HG03159 (cell line): ENCODE results near the gene NOP16.

Experiments used
- ATAC-seq: cut with Tn5 transposase; IDR thresholded peaks from one replicate; pipeline ENCODE4 v1.9.1; 2021; ENCODE audit warnings: mild to moderate bottlenecking, moderate library complexity; ENCODE audit not compliant: unreplicated experiment

NOP16 gene, protein sequence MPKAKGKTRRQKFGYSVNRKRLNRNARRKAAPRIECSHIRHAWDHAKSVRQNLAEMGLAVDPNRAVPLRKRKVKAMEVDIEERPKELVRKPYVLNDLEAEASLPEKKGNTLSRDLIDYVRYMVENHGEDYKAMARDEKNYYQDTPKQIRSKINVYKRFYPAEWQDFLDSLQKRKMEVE

DNA sequence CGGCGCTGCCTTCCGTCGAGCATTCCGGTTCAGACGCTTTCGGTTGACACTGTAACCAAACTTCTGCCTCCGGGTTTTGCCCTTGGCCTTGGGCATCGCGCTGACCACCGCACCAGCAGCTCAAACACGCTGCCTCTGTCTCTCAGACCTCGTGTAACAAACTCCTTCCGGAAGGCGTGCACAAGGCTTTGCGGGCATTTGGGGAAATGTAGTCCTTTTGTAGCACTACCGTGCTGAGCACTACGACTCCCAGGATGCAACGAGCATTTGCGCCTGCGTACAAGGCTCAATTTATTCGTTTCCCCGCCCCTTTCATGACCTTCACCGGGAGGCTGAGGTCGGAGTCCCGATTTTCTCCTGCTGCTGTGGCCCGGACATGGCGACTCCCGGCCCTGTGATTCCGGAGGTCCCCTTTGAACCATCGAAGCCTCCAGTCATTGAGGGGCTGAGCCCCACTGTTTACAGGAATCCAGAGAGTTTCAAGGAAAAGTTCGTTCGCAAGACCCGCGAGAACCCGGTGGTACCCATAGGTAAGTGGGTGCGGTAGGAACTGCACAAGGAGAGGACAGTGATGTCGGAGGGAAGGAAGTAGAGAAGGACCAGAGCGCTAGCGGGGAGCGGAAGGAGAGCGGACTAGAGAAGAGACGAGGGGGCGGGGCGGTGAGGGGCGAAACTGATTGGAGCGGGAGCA lies at the start of gene NOP16, which contains the start of gene HIGD2A:
Gene NOP16 (minus strand): TSS at position 155 of the 691 bp plus-strand sequence. CDS start 59 bp downstream, at position 96.
Gene HIGD2A (plus strand): TSS at position 308 of the 691 bp plus-strand sequence. CDS start 69 bp downstream, at position 377.
- peak; percentile 89 for ATAC-seq

DNA sequence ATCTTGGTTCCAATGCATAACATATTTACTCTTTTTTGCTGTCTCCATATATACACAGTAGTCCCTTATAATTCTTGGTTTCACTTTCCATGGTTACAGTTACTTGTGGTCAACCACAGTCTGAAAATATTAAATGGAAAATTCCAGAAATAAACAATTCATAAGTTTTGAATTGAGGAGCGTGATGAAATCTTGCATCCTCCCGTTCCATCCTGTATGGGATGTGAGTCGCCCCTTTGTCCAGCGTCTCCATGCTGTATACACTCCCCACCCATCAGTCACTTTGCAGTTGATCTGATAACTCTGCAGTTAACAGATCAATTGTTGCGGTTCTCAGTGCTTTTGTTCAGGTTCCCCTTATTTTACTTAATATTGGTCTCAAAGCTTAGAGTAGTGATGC lies 48.3 kb upstream of the NOP16 start:
- ATAC-seq, result no peak

DNA sequence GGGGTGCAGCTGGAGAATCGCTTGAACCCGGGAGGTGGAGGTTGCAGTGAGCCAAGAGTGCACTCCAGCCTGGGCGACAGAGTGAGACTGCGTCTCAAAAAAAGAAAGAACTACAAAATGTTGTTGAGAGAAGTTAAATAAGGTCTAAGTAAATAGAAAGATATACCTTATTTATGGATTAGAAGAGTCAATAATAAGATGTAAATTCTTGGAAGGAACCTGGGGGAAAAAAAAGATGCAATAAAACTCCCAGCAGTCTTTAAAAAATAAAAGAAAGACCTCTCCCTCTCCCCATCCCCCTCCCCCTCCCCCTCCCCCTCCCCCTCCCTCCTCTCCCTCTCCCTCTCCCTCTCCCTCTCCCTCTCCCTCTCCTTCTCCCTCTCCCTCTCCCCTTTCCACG lies 44.3 kb upstream of the NOP16 start:
- no peak for ATAC-seq

DNA sequence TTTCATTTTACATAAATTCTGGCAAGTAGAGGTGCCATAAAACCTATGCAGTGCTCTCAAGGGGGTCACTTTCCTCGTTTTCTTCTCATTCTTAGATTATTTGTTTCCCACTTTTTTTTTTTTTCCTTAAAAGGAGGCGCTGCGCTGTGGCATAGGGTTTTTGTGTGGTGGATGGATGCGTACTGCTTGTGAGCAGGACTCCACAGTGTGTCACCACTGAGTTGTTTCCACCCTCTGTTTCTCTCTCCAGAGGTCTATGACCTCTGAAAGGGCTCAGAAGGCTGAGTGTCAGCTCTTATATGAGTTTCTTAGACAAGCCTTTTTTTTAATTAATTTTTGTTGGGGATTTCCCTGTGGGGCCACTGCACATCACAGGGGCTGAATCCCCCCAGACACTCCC lies 41.6 kb upstream of the NOP16 start:
- no peak for ATAC-seq

GRCh38 chr5:176427971-176428370 lies 39.6 kb upstream of the NOP16 start:
- ATAC-seq, result no peak

DNA sequence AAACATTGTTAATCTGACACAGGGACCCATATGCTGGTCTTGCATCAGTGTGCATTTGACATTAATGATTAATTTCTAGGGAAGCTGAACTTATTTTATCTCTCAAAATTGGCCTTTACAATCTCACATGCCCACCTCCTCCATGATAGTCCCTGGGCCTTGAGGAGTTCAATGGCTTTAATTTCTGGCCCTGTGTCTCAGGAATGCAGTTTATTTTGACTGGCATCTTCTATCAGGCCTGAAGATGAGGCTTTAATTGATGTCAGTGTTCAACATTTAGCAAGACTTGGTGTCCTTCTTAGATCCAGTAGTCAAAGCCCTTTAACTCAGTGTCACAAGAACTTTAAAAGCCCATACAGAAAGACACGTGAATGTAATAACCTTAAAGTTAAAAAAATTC lies 38.5 kb upstream of the NOP16 start:
- ATAC-seq, result no peak

GRCh38 chr5:176425791-176426190 lies 37.4 kb upstream of the NOP16 start:
- ATAC-seq, result no peak

DNA sequence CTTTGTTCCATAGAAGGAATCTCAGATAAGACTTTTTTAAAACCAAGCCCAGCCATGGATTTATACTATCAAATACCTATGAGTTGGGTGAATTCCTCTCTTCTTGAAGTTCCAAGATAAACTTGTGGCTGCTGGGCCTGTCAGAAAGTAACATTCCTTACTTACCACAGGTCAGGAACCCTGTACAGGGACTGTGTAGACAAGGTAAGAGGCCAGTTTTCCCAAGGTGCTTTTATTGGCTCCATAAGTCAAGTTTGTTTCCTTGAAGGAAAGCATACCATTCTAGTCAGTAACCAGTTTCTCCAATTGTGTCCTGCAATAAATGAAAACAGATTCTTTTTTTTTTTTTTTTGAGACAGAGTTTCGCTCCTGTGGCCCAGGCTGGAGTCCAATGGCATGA lies 36.7 kb upstream of the NOP16 start:
- no peak for ATAC-seq

DNA sequence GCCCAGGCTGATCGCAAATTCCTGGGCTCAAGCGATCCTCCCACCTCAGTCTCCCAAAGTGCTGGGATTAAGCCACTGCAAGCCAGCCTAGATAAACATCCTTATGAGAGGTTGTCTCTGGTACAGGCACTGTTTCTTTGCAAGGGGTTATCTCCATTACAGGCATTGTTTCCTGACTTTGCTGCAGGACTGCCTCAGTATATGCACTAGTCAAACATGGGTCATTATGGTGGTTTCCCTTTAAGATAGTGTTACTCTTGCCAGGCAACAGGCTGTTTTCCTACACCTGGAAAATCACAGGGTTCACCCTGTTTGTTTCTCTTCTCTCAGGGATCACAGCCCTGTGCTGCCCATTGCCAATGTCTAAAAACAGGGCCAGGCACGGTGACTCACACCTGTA lies 35.8 kb upstream of the NOP16 start:
- no peak for ATAC-seq

- ATAC-seq, result no peak
Observed at GRCh38 chr5:176420972-176421544, 32.7 kb upstream of the NOP16 start.

DNA sequence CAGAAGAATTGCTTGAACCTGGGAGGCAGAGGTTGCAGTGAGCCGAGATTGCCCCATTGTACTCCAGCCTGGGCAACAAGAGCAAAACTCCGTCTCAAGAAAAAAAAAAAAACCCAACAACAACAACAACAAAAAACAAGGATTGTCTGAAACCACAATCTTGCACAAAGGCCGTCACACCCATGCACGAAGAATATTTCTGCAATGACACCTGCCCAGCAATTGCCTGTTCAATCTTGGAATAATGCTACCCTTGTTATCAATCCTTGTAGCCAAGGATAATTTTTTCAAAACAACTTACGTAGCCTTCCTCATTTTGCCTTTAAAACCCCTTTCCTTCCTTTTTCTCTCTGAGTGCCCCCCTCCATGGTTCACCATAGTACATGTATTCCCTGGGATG lies 31.7 kb upstream of the NOP16 start:
- ATAC-seq, result no peak

- ATAC-seq, result no peak
Observed at GRCh38 chr5:176418251-176418650, 29.9 kb upstream of the NOP16 start.

DNA sequence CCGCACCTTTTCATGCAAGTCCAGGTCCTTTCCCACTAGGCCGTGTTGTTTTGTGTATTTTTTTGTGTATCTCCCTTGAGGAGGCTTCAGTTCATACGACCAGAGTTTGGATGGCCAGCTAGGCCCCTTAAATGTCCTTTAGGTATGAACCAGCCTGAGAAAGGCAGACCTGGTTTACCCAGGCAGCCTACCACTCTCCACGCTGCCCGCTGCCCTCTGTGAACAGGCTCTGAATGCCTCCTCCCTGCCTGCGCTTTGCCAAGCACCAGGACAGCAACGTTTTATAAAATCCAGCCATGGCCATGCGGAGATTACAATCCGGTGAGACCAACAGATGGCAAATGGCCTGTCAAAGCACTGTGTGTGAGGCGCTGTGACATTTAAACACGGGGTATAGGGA lies 28.6 kb upstream of the NOP16 start:
- ATAC-seq, result no peak

- peak; percentile 89 for ATAC-seq
Observed at GRCh38 chr5:176415952-176416924, 27.8 kb upstream of the NOP16 start, which contains the start of gene CLTB. Gene CLTB (minus strand): TSS chr5:176416539. CDS start chr5:176416363, 176 bp downstream.

GRCh38 chr5:176415240-176415951 lies 27.0 kb upstream of the NOP16 start:
- no peak for ATAC-seq

DNA sequence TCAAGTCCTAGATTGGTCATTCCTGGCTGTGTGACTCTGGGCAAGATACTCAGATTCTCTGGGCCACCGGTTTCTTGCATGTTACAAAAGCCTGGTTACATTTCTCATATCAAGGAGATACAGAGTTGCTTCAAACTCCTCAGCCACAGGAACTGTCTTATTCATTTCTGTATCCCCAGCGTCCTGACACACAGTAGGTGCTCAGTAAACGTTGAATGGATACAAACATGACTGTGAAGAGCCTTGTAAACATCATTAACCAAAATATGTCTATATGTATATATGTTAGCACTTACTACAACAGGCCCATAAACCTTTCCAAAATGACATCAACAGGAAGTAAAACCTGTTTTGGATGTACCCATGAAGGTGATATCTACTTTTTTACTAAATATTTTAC lies 26.3 kb upstream of the NOP16 start:
- ATAC-seq, result no peak

DNA sequence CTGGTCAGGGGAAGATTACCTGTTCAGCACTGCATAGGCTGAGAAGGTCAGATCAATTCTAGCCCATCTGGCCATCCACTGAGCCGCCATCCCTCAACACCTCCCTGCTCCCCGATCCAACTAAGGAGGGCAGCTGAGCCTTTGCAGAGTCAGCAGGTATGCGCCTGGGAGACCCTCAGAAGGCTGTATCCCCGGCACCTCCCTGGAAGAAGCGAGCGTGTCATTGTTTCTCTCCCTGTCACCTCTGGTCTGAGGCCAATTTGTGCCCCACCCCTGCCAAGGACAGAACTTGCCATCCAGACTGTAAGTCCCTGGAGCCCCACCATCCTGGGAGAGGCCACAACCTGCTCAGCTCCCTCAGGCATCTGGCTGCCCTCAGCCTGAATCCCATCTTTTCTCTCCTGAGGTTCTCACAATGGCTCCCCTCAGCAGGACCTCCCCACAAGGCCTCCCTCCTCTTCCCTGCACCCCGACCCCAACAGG lies 25.4 kb upstream of the NOP16 start:
- ATAC-seq, result no peak

- no peak for ATAC-seq
Observed at GRCh38 chr5:176413255-176413565, 24.8 kb upstream of the NOP16 start.

DNA sequence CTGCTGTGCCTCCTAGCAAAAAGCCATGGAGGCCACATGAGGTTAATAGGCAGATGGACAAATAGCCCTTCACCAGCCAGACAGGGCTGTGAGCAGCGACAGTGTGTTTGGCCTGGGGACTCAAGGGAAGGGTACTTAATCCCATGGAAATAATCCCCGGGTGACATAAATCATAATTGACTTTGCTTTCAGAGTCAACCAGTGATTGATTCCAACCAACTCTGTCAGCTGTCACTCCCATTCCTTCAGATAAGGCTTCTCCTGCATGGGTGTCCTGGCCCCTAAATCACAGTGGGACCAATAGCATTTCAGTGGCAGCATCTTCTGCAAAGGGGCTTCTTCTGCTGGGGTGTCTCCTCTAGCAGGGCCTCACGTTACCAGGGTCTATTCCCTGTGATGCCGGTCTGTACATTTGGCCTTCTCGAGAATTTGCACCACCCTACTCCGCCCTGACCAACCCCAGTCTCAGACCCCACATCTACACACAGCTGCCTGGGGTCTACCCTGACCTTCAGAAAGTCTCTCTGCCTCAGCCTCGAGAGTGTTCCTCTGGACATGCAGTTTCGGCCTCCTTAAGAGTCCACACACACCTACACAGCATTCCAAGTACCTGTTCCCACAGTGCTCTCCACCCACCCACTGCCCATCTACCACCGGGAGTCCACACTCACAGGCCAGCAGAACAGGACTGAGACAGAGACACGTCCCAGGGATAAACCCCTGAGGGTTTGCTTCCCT lies 24.3 kb upstream of the NOP16 start:
- ATAC-seq, result no peak
